ENCODE measurements around the gene EPB41L4B.
"Not testable (repeated sequence)": the region's sequence is repeated elsewhere in the genome, so short reads cannot be mapped to it uniquely, and the experiment has no call there.

The EPB41L4B gene

GRCh38 chr9:109232449-109233237 lies 88.2 kb downstream of the EPB41L4B start:
- intact Hi-C loops (cut with DNase I) = no loop called here

GRCh38 chr9:109231593-109231992 lies 89.3 kb downstream of the EPB41L4B start:
- DNase-seq = no peak
- intact Hi-C loops (cut with DNase I) = no loop called here

More at GRCh38 chr9:109232449-109233237, 88.2 kb downstream of the EPB41L4B start:
- DNase-seq = peak in 31 of 42 donors; percentile 8 to 75 (median 38)

GRCh38 chr9:109230277-109230676 lies 90.6 kb downstream of the EPB41L4B start:
- intact Hi-C loops (cut with DNase I) = no loop called here
- DNase-seq = no peak

- intact Hi-C loops (cut with DNase I) = no loop called here
- no peak for DNase-seq
Measured at GRCh38 chr9:109229682-109230081, 91.2 kb downstream of the EPB41L4B start.

GRCh38 chr9:109228093-109228642 lies 92.7 kb downstream of the EPB41L4B start:
- intact Hi-C loops (cut with DNase I) = no loop called here

GRCh38 chr9:109225629-109226028 lies 95.2 kb downstream of the EPB41L4B start:
- DNase-seq = no peak
- intact Hi-C loops (cut with DNase I) = no loop called here

More at GRCh38 chr9:109228093-109228642, 92.7 kb downstream of the EPB41L4B start:
- no peak for DNase-seq

- no peak for DNase-seq
- intact Hi-C loops (cut with DNase I) = no loop called here
Measured at GRCh38 chr9:109224751-109225150, 96.1 kb downstream of the EPB41L4B start.

- intact Hi-C loops (cut with DNase I); DNase-seq: not testable (repeated sequence)
Measured at GRCh38 chr9:109218242-109218641, 102.6 kb downstream of the EPB41L4B start.

GRCh38 chr9:109214414-109214813 lies 106.4 kb downstream of the EPB41L4B start:
- intact Hi-C loops (cut with DNase I) = no loop called here

GRCh38 chr9:109213285-109214121 lies 107.4 kb downstream of the EPB41L4B start:
- DNase-seq = no peak
- intact Hi-C loops (cut with DNase I) = no loop called here

More at GRCh38 chr9:109214414-109214813, 106.4 kb downstream of the EPB41L4B start:
- DNase-seq = no peak

- DNase-seq = no peak
- intact Hi-C loops (cut with DNase I) = no loop called here
Measured at GRCh38 chr9:109212768-109213167, 108.1 kb downstream of the EPB41L4B start.

GRCh38 chr9:109206670-109207069 lies 114.2 kb downstream of the EPB41L4B start:
- intact Hi-C loops (cut with DNase I) = no loop called here
- DNase-seq = no peak

GRCh38 chr9:109205526-109205925 lies 115.3 kb downstream of the EPB41L4B start:
- no peak for DNase-seq
- intact Hi-C loops (cut with DNase I) = no loop called here

- intact Hi-C loops (cut with DNase I) = no loop called here
- DNase-seq = no peak
Measured at GRCh38 chr9:109203761-109204360, 117.0 kb downstream of the EPB41L4B start.

GRCh38 chr9:109199676-109200075 lies 121.2 kb downstream of the EPB41L4B start:
- intact Hi-C loops (cut with DNase I) = no loop called here
- no peak for DNase-seq

GRCh38 chr9:109198736-109199382 lies 122.0 kb downstream of the EPB41L4B start:
- intact Hi-C loops (cut with DNase I) = no loop called here
- DNase-seq = no peak

- no peak for DNase-seq
- intact Hi-C loops (cut with DNase I) = no loop called here
Measured at GRCh38 chr9:109193974-109194556, 126.8 kb downstream of the EPB41L4B start.

GRCh38 chr9:109192732-109193361 lies 128.0 kb downstream of the EPB41L4B start:
- DNase-seq = peak in 6 of 42 donors; percentile 5 to 42 (median 14)
- intact Hi-C loops (cut with DNase I) = no loop called here

All from head of caudate nucleus (tissue), 42 donors.